NCI-H2081 treated with DMSO at 0.1 percent for 48 hours (cell line): ENCODE data around the gene NPAS3.

Source experiments
- DNase-seq: peaks from one replicate; lab custom pipeline; 2025; lab: John Stamatoyannopoulos, UW

Gene NPAS3

GRCh38 chr14:32940711-32941667, 2.3 kb downstream of the NPAS3 start:
- no peak for DNase-seq

- DNase-seq, result no peak
Observed at GRCh38 chr14:32941668-32942065, 3.0 kb downstream of the NPAS3 start.

GRCh38 chr14:32947081-32947480, 8.4 kb downstream of the NPAS3 start:
- DNase-seq, result no peak

DNA sequence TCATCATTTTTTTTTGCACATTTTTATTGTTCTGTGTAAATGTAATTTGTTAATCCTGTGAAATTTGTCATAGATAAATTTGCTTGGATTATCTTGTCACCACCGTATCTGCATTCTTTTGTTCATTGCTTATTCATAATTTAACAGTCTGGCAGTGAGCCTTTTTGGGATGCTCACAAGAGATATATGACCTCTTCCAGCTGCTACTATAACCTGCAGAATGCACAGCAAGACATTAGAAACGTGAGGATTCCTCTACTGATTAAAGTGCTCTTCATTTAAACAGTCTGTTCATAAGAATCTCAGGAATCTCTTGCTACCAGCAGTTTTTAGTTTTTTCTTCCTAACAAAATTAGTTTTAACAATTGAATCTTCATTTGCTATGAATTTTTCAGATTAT, 9.1 kb downstream of the NPAS3 start:
- DNase-seq, result no peak

- no peak for DNase-seq
Observed at GRCh38 chr14:32950584-32950983, 11.9 kb downstream of the NPAS3 start.

DNA sequence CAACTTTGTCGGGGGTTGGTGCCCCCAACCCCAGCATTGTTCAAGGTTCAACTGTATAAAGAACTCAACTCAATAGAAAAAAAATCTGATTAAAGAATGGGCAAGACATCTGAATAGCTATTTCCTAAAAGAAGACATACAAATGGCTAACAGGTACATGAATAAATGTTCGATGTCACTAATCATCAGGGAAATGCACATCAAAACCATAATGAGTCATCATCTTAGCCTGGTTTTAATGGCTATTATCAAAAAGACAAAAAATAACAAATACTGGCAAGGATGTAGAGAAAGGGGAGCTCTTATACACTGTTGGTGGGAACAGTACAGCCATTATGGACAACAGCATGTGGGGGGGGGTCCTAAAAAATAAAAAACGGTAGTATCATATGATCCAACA, 28.7 kb downstream of the NPAS3 start:
- DNase-seq, result no peak

GRCh38 chr14:32968972-32969544, 30.4 kb downstream of the NPAS3 start:
- DNase-seq, result no peak

- DNase-seq, result no peak
Observed at GRCh38 chr14:32977913-32978312, 39.2 kb downstream of the NPAS3 start.

DNA sequence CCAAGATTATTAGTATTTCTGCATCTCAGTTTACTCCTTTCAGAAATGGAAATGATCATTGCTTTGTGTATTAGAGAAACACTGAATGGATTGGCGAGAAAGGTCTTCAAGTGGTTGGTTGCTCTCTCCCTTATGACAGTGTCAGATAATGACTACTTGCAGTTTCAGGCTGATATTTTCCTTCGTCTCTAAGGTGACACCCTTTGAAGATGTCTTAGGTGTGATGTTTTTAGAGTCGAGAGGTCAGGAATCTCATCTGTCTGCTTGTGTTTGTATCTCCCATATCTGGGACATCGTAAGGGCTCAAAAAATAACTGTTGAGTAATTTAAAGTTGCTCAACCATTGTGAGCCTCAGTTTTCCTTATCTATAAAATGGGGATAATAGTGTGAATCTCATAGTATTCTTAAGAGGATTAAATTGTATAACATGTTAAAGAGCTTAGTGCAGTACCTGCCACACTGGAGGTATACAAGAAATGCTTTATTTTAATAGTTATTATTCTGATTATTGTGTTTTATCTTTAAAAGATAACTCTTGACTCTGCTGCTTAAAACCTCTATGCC, 40.1 kb downstream of the NPAS3 start:
- DNase-seq, result no peak

GRCh38 chr14:32980178-32980901, 41.7 kb downstream of the NPAS3 start:
- DNase-seq, result no peak

DNA sequence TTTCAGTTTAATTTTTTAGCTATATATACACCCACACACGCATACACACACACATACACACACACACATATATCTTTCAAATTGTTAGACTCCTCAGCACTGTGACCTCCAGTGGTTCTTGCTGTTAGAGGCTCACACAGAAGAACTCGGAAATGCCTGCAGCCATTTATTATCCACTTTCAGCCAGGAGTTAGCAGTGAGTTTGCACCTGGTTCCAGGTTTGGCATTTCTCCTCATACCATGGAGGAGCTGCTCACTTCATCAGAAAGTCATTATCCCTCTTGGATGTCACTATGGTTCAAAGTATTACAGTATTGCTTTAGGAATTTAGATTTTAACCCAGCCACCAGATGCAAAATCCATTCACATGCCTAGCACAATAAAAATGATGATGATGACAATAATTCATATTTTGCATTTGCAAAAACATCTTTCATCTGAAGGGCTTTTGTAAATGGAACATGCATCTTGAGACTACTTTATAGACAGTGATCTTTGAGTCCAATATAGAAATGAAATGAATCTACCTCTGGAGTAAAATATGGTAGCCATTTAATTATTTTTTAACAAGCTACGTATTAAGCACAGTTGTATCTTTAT, 42.3 kb downstream of the NPAS3 start:
- DNase-seq, result no peak

DNA sequence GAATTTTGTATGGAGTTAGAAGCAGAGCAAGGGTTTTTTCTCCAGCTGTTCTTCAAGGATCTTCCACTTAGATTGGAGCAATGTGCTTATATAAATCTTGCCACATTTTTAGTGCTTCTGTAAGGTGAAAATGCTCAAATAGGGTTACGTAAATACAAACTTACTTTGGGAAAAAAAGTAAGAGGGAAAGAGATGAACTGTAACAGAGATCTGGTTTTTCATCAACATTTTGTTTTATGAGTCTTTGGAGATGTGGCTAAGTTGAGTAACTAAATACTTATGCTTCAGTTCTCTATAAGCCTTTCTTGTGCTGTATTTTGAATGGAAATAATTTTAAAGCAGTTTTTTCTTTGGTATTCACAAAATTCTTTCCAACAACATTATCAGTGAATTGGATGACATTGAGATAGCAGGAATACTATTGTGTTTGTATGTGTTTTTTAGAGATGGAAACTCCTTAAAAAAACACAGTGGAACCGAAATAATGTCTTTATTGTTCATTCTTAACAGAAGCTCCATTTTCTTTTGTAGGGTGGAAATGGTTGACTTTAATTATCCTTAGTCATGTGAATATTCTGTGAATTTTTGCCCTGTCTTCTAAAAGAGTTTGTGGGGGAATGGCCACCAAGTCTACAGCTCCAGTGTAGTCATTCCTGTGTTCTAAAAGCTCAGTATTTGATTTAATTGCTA, 45.7 kb downstream of the NPAS3 start:
- DNase-seq, result no peak

DNA sequence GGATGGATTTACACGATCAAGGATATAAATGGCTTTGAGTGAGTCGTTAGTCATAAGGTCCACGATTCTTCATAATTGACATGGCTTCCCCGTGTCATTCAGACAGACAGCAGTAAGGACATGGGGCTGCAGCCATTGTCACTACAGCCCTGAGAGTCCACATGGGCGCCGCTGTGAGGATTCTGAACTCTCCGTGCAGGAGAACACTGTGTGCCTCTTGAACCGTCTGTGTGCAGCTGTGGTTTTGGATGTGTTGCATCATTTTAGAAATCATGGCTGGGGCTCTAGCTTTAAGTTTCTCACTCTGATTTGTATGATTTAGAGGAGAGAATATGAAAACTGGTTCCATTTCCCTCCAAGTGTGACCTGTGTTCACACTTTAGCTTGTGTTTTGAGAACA, 47.2 kb downstream of the NPAS3 start:
- DNase-seq, result no peak

DNA sequence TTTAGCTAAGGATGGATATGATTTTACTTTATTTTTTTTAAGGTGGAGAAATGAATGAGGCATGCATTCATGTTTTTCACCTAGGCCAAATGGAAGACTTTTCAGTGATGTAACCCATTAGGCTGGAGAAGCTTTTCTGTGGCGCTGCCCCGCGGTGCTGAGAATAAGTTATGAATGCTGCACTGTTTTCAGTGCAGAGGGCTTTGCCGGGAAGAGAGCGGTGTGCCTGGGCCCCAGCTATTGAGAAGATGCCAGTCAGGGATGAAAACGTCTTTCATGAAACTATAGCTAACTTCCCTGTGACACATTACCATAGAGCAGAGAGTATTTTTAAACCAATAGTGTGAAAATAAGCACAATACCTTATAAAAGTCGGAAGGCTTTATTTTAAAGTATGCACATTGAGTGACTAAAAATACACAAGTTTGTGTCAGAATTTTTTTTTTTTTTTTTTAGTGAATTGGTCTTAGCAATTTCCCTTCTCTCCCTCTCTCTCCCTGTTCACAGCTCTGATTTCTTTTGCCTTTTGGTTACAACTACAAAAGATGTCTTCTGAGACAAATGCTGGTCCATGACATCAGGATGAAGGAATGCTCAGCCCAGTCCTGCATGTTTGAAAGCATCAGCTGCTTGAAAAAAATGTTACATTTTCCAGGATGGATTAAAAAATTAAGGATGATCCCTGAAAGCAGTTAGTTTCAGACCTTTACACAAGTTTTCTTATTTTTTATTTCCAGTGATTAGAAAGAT, 48.3 kb downstream of the NPAS3 start:
- DNase-seq, result no peak

- DNase-seq, result no peak
Observed at GRCh38 chr14:32991691-32992090, 53.0 kb downstream of the NPAS3 start.

DNA sequence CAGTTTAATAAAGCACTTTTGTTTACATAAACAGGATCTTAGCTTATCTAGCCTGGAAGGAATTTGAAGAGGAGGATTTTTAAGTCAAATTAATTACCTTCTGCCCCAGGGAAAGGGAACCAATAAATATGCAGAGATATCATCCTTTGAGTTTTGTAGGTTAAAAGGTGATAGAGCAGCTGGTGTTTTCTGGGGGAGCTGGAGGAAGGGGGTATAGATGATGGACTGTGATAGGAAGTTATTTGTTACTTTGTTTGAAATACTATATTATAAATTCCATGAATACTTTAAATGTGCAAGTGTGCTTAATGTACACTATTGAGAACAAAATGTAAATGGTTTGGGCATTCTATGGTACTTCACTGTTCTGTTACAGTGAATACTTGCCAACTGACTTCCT, 55.2 kb downstream of the NPAS3 start:
- no peak for DNase-seq

DNA sequence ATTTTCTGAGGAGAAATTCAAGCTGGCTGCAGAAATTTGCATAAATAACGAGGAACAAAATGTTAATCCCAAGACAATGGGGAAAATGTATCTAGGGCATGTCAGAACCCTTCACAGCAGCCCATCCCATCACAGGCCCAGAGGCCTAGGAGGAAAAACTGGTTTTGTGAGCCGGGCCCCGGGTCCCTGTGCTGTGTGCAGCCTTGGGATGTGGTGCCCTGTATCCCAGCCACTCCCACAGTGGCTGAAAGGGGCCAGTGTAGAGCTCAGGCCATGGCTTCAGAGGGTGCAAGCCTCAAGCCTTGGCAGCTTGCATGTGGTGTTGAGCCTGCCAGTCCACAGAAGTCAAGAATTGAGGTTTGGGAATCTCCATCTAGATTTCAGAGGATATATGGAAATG, 57.7 kb downstream of the NPAS3 start:
- DNase-seq, result no peak

DNA sequence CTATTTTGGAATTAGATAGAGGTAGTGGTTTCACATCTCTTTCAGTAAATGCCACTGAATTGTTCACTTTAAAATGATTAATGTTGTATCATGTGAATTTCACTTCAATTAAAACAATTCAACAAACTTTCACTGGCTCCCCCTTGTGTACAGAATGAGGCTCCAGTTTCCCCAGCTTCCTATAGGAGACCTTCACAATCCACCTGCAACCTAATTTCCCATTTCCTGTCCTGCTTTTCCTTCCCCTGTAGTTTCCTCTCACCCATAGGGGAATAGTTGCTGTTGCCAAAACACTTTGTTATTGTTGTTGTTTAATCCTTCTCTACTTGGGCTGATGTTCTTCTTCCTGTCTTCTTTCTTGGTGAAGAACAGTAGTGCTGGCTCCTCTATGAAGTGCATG, 59.8 kb downstream of the NPAS3 start:
- DNase-seq, result no peak

- no peak for DNase-seq
Observed at GRCh38 chr14:33009673-33010072, 71.0 kb downstream of the NPAS3 start.

DNA sequence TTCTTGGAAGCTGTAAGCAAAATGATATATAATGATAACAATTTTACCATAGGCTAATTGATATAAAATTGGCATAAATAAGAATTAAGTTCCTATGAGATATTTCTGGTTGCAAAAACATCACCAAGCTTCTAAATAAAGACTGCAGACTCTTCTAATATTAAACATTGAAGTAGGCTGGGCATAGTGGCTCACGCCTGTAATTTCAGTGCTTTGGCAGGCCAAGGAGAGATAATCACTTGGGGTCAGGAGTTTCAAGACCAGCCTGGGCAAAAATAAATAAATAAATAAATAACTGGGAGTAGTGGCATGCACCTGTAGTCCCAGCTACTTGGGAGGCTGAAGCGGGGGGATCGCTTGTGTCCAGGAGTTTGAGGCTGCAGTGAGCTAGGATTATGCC, 71.8 kb downstream of the NPAS3 start:
- no peak for DNase-seq

- no peak for DNase-seq
Observed at GRCh38 chr14:33014710-33015109, 76.0 kb downstream of the NPAS3 start.
